Measurements from ENCODE around the gene SPTLC3.

- TF ChIP-seq CTCF (IDR thresholded peaks at IDR 0.05; ENCODE audit: poor library complexity): no peak
- no peak for TF ChIP-seq EZH2 (IDR thresholded peaks at IDR 0.05; ENCODE audit: borderline replicate concordance)
- TF ChIP-seq EZH2phosphoT487 (IDR thresholded peaks at IDR 0.05; ENCODE audit: low read depth, severe bottlenecking, unreplicated experiment): no peak
These were observed 139.6 kb downstream of the SPTLC3 start for GRCh38 chr20:13148402-13148801.
